ENCODE measurements around the gene PGBD1. TPM values are rescaled to one million over a fixed set of nuclear protein-coding genes. Genes with fewer than 3 reads are reported as not detected.
A peak's percentile ranks its signal among the peaks of the same experiment; 100 is the strongest.

Gene PGBD1
- total and polyA plus RNA-seq, 2 donors (not counting 3 experiments of a cell fraction or from before 2014, with no cell fraction given) = 4.2 to 9.6 TPM

DNA sequence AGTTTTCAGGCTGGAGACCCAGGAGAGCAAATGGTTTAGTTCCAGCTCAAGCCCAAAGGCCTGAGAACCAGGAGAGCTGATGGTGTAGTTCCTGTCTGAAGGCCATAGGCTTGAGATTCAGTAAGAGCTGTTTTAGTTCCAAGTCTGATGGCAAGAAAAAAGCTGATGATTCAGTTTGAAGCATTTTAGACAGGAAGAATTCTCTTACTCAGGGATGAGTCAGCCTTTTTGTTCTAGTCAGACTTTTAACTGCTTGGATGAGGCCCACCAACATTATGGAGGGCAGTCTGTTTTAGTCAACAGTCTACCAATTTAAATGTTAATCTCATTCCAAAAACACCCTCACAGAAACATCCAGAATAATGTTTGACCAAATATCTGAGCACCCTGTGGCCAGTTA lies 11.9 kb upstream of the PGBD1 start:
- POLR2A ChIA-PET = interaction anchor here (0.7 kb wide), 1 partner anchor 10 kb away, joined by 3 read pairs; no protein-coding TSS in a partner anchor
- Histone ChIP-seq H3K36me3 (ENCODE audit: control insufficient read depth in 2 of 2, extremely low read depth in 1 of 2, insufficient read depth in 2 of 2, low read length in 2 of 2) (peaks cover 9 to 11% of the 10 kb centered on the region in 2 experiments), H4K20me1 (replicated peaks; ENCODE audit: control insufficient read depth, extremely low read depth, insufficient read depth, low read length) (no peaks in the 10 kb centered on the region), H3K79me2 (ENCODE audit: control insufficient read depth, insufficient read depth, low read length) (peaks cover 12% of the 10 kb centered on the region), H3K9me1 (replicated peaks; ENCODE audit: control insufficient read depth, extremely low read depth, insufficient read depth, low read length) (no peaks in the 10 kb centered on the region), H3K27ac (ENCODE audit: insufficient read depth, low read depth, low read length) (peak overlapping the region; percentile 67), H3K9me3 (replicated peaks; ENCODE audit: control insufficient read depth, insufficient read depth, low read length) (no peaks in the 10 kb centered on the region), H2AFZ (ENCODE audit: low read depth, low read length) (no peak overlapping the region), H3K4me3 (replicated peaks in 1 of 3; ENCODE audit: insufficient read depth in 1 of 3, low read depth in 1 of 3, low read length in 3 of 3) (no peak overlapping the region), H3K27me3 (ENCODE audit: control insufficient read depth in 2 of 2, insufficient read depth in 2 of 2, low read length in 2 of 2) (no peaks in the 10 kb centered on the region), H3K4me1 (ENCODE audit: control insufficient read depth, extremely low read depth, insufficient read depth, low read length) (peaks cover 35% of the 10 kb centered on the region), H3K4me2 (ENCODE audit: insufficient read depth, low read length) (peak overlapping the region; percentile 29), H3K9ac (replicated peaks; ENCODE audit: extremely low read depth, insufficient read depth, low read length) (peak overlapping the region; percentile 13)
- intact Hi-C loops (cut with micrococcal nuclease) (loop anchor here (1.0 to 2.0 kb wide), 2 partner anchors 128 to 133 kb away; partner anchors contain the start of gene ZKSCAN8), dilution Hi-C loops (cut with MboI; ENCODE audit: extremely low pct_ligation_motif_present, low sequenced_read_pairs) (no loop called here)
- TF ChIP-seq JUN (IDR thresholded peaks at IDR 0.05; ENCODE audit: borderline replicate concordance, insufficient read depth, insufficient read length, low read depth) = peak; percentile 88
- TF ChIP-seq POLR2AphosphoS5 (IDR thresholded peaks at IDR 0.05; ENCODE audit: insufficient read depth, low read depth, low read length) = peak; percentile 46
- no peak for TF ChIP-seq GATA2 (IDR thresholded peaks at IDR 0.05; ENCODE audit: insufficient read depth, insufficient read length, low read depth, low read length)
- TF ChIP-seq FOS (IDR thresholded peaks at IDR 0.05; ENCODE audit: borderline replicate concordance, insufficient read depth, low read length) = peak; percentile 97
- no TSS peak for BruUV-seq (replicated peaks)
- CTCF ChIA-PET = interaction anchor here (0.9 to 1.9 kb wide), 4 partner anchors 11 to 86 kb away, joined by 3 to 9 read pairs (median 3); no protein-coding TSS in a partner anchor
- FAIRE-seq = peak; percentile 92
- DNase-seq (ENCODE audit: low read depth, low spot score) = peak; percentile 75

DNA sequence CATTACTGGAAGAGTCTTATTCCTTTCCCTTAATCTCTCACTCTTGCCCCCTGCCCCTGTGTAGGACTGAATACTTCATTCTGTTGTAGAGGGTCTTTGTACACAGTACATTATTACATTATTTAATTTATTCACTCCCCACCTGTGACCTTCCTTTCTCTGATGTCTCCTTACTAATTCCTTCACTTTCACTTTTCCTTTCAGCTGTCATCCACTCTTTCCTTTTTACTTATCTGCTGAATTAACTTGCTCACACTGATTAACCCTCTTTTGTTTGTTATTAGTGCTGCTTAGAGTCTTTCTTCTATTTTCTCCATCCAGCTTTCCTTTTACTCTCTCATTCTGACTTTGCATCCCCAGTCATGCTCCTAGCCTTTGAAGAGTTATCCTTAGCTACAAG lies 6.5 kb upstream of the PGBD1 start:
- dilution Hi-C loops (cut with MboI; ENCODE audit: extremely low pct_ligation_motif_present, low sequenced_read_pairs) (no loop called here), intact Hi-C loops (cut with micrococcal nuclease) (no loop called here)
- H3K36me3 ChIP-seq (ENCODE audit: control insufficient read depth in 2 of 2, extremely low read depth in 1 of 2, insufficient read depth in 2 of 2, low read length in 2 of 2) = peaks cover 17 to 20% of the 10 kb centered on the region in 2 experiments
- no TSS peak for BruUV-seq (replicated peaks)
- no peak overlapping the region for H3K4me2 ChIP-seq (ENCODE audit: insufficient read depth, low read length)
- TF ChIP-seq, protein P1, sequence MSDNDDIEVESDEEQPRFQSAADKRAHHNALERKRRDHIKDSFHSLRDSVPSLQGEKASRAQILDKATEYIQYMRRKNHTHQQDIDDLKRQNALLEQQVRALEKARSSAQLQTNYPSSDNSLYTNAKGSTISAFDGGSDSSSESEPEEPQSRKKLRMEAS (IDR thresholded peaks at IDR 0.05; ENCODE audit: insufficient read depth, insufficient read length) = no peak
- TF ChIP-seq POLR2A (IDR thresholded peaks at IDR 0.05; ENCODE audit: low read depth, low read length) (no peak), JUN (IDR thresholded peaks at IDR 0.05; ENCODE audit: borderline replicate concordance, insufficient read depth, insufficient read length, low read depth) (no peak), FOS (IDR thresholded peaks at IDR 0.05; ENCODE audit: borderline replicate concordance, insufficient read depth, low read length) (no peak), POLR2AphosphoS5 (IDR thresholded peaks at IDR 0.05; ENCODE audit: insufficient read depth, low read depth, low read length) (no peak), GATA2 (IDR thresholded peaks at IDR 0.05; ENCODE audit: insufficient read depth, insufficient read length, low read depth, low read length) (no peak), EZH2 (IDR thresholded peaks at IDR 0.05; ENCODE audit: borderline replicate concordance, low read depth, low read length, severe bottlenecking) (no peak), MYC (IDR thresholded peaks at IDR 0.05; ENCODE audit: low read depth, low read length) (no peak)
- TF ChIP-seq, protein P2, sequence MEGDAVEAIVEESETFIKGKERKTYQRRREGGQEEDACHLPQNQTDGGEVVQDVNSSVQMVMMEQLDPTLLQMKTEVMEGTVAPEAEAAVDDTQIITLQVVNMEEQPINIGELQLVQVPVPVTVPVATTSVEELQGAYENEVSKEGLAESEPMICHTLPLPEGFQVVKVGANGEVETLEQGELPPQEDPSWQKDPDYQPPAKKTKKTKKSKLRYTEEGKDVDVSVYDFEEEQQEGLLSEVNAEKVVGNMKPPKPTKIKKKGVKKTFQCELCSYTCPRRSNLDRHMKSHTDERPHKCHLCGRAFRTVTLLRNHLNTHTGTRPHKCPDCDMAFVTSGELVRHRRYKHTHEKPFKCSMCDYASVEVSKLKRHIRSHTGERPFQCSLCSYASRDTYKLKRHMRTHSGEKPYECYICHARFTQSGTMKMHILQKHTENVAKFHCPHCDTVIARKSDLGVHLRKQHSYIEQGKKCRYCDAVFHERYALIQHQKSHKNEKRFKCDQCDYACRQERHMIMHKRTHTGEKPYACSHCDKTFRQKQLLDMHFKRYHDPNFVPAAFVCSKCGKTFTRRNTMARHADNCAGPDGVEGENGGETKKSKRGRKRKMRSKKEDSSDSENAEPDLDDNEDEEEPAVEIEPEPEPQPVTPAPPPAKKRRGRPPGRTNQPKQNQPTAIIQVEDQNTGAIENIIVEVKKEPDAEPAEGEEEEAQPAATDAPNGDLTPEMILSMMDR (IDR thresholded peaks at IDR 0.05; ENCODE audit: extremely low read depth in 1 of 2, insufficient read depth in 1 of 2, low read depth in 1 of 2, low read length in 2 of 2) = no peak
- DNase-seq (ENCODE audit: low read depth, low spot score) (no peak), FAIRE-seq (no peak)
- H2AFZ ChIP-seq (ENCODE audit: low read depth, low read length) = no peak overlapping the region
- H3K79me2 ChIP-seq (ENCODE audit: control insufficient read depth, insufficient read depth, low read length) = peaks cover 2% of the 10 kb centered on the region
- H3K27me3 ChIP-seq (ENCODE audit: control insufficient read depth in 2 of 2, insufficient read depth in 2 of 2, low read length in 2 of 2) = no peaks in the 10 kb centered on the region
- no peak overlapping the region for H3K27ac ChIP-seq (ENCODE audit: insufficient read depth, low read depth, low read length)
- H3K4me3 ChIP-seq (replicated peaks in 1 of 3; ENCODE audit: insufficient read depth in 1 of 3, low read depth in 1 of 3, low read length in 3 of 3) = no peak overlapping the region
- ChIA-PET CTCF (interaction anchor here (1.2 to 1.6 kb wide), 4 partner anchors 11 to 170 kb away, joined by 3 to 4 read pairs (median 3); no protein-coding TSS in a partner anchor), POLR2A (interaction anchor here (0.6 kb wide), 1 partner anchor 54 kb away, joined by 6 read pairs; no protein-coding TSS in a partner anchor)
- no peaks in the 10 kb centered on the region for H3K9me1 ChIP-seq (replicated peaks; ENCODE audit: control insufficient read depth, extremely low read depth, insufficient read depth, low read length)
- H4K20me1 ChIP-seq (replicated peaks; ENCODE audit: control insufficient read depth, extremely low read depth, insufficient read depth, low read length) = no peaks in the 10 kb centered on the region
- H3K4me1 ChIP-seq (ENCODE audit: control insufficient read depth, extremely low read depth, insufficient read depth, low read length) = peaks cover under 1% of the 10 kb centered on the region
- H3K9me3 ChIP-seq (replicated peaks; ENCODE audit: control insufficient read depth, insufficient read depth, low read length) = no peaks in the 10 kb centered on the region
- no peak overlapping the region for H3K9ac ChIP-seq (replicated peaks; ENCODE audit: extremely low read depth, insufficient read depth, low read length)
